K562 (cell line): ENCODE results near the gene PCED1B. TPM values are rescaled to one million over a fixed set of nuclear protein-coding genes. Genes with fewer than 3 reads are reported as not detected.

Experiments
- ARID1B ChIP-seq: fragments of 450-650 bp; IDR thresholded peaks from 2 replicates; pipeline ENCODE4 v1.6.1; 2016; ENCODE audit warnings: antibody characterized with exemption, mild to moderate bottlenecking, inconsistent platforms
- BCLAF1 ChIP-seq, 2 experiments: fragments of 450-650 bp in 1 of 2; IDR thresholded peaks; 2 replicates each; pipeline ENCODE4 v1.6.1; 2011 to 2017; ENCODE audit warnings: low read depth in 2 of 2, antibody characterized with exemption in 1 of 2, borderline replicate concordance in 1 of 2, low read length in 1 of 2, mild to moderate bottlenecking in 1 of 2, mixed read lengths in 1 of 2; ENCODE audit not compliant: control insufficient read depth in 1 of 2
- CREBBP ChIP-seq: IDR thresholded peaks from one replicate; pipeline ENCODE4 v1.6.1; 2012; ENCODE audit warnings: low read depth, mild to moderate bottlenecking, control low read depth, inconsistent platforms, low read length
- FOS ChIP-seq: IDR thresholded peaks from 3 replicates; pipeline ENCODE4 v1.6.1; 2011; ENCODE audit not compliant: insufficient read length; ENCODE audit errors: extremely low read depth
- GABPB2 ChIP-seq: fragments of 250-450 bp; sonication (Bioruptor Pico); conservative IDR thresholded peaks from 2 replicates; pipeline ENCODE4 v1.5.1; 2021; ENCODE audit warnings: mild to moderate bottlenecking
- GATAD2B ChIP-seq: fragments of 450-650 bp; IDR thresholded peaks from 2 replicates; pipeline ENCODE4 v1.6.1; 2017; ENCODE audit warnings: mild to moderate bottlenecking, borderline replicate concordance
- HMGXB4 ChIP-seq: sonication (generic); formaldehyde crosslinking; IDR thresholded peaks from 2 replicates; pipeline ENCODE4 v1.8.1; 2023; ENCODE audit warnings: mild to moderate bottlenecking, missing genetic modification reagents
- IRF2 ChIP-seq: sonication (generic); formaldehyde crosslinking; IDR thresholded peaks from 2 replicates; pipeline ENCODE4 v1.8.1; 2022; ENCODE audit warnings: mild to moderate bottlenecking, missing genetic modification reagents
- LEF1 ChIP-seq: fragments of 450-650 bp; IDR thresholded peaks from 2 replicates; pipeline ENCODE4 v1.6.1; 2016; ENCODE audit warnings: mild to moderate bottlenecking
- STAT5A ChIP-seq: IDR thresholded peaks from 2 replicates; pipeline ENCODE4 v1.6.1; 2012; ENCODE audit warnings: low read length, inconsistent platforms, borderline replicate concordance
- TBL1XR1 ChIP-seq, 2 experiments: IDR thresholded peaks; 2 replicates each; pipeline ENCODE4 v1.6.1; 2012; ENCODE audit warnings: improper control_type of control experiment in 2 of 2, low read length in 2 of 2, mild to moderate bottlenecking in 1 of 2
- TCFL5 ChIP-seq: fragments of 250-450 bp; sonication (Bioruptor Pico); conservative IDR thresholded peaks from 2 replicates; pipeline ENCODE4 v1.6.1; 2021; ENCODE audit warnings: mild to moderate bottlenecking, moderate library complexity, matching md5 sums
- TEAD4 ChIP-seq, 2 experiments: sonication (generic) in 1 of 2; formaldehyde crosslinking in 1 of 2; IDR thresholded peaks; 2 replicates each; pipeline versions ENCODE4 v1.6.1 to v1.8.0; 2012 to 2022; ENCODE audit warnings: borderline replicate concordance in 1 of 2, inconsistent platforms in 1 of 2, low read length in 1 of 2, mild to moderate bottlenecking in 1 of 2, missing genetic modification reagents in 1 of 2
- TRIM24 ChIP-seq, 2 experiments: fragments of 450-650 bp; IDR thresholded peaks; 2 replicates each; pipeline ENCODE4 v1.6.1; 2016
- ZNF316 ChIP-seq: fragments of 450-650 bp; IDR thresholded peaks from 2 replicates; pipeline ENCODE4 v1.6.1; 2016
- ZNF398 ChIP-seq: fragments of 250-450 bp; sonication (Bioruptor Pico); IDR thresholded peaks from 2 replicates; pipeline ENCODE4 v1.8.0; 2021; ENCODE audit warnings: moderate library complexity, mild to moderate bottlenecking, inconsistent platforms
- ZNF518B ChIP-seq: fragments of 250-450 bp; sonication (Bioruptor Pico); IDR thresholded peaks from 2 replicates; pipeline ENCODE4 v1.5.0; 2021; ENCODE audit warnings: mild to moderate bottlenecking, moderate library complexity
- polyA plus RNA-seq, 8 experiments: library from polyadenylated mRNA; depleted of rRNA in 4 of 8; stranded (reverse) in 5 of 8; unstranded in 3 of 8; fragments of >200 nt; fragmentation: Nextera tagmentation in 2 of 8; fragmentation: Illumina TruSeq in 1 of 8; extraction: Ambion mirVana in 2 of 8; extraction: Trizol in 1 of 8; gene quantifications; 2 replicates each; pipeline versions ENCODE4 v1.2.1 to v1.2.3, GENCODE V29; 2011 to 2014; ENCODE audit warnings: inconsistent platforms in 1 of 8, missing spikeins in 1 of 8
- total RNA-seq, 7 experiments: library from RNA; depleted of rRNA in 6 of 7; stranded (reverse); fragments of >200 nt in 6 of 7; fragmentation: Illumina TruSeq in 2 of 7; extraction: Trizol in 2 of 7; gene quantifications; 2 replicates each; pipeline versions ENCODE4 v1.2.1 to v1.2.3, GENCODE V29; 2011 to 2021; ENCODE audit warnings: low replicate concordance in 1 of 7

Gene PCED1B
- total and polyA plus RNA-seq, 9 of the 15 experiments (the other 6 are each of a cell fraction or from before 2014, with no cell fraction given) = 1.2 to 9.3 (median 2.5) TPM

- no peak for TF ChIP-seq ZNF398 (CRISPR knock-in tag)
- peak; percentile 38; the same call in 1 of the 2 replicates for TF ChIP-seq GATAD2B
- no peak for TF ChIP-seq HMGXB4
- TF ChIP-seq GABPB2 (CRISPR knock-in tag) = no peak
- TF ChIP-seq TRIM24 (IDR thresholded peaks at IDR 0.05) = 0 out of 4 replicates have a peak, but pooled peaks of 1 of the 2 experiments have one; percentile 17
- TF ChIP-seq TCFL5 (CRISPR knock-in tag) = no peak
- no peak for TF ChIP-seq CREBBP
- no peak for TF ChIP-seq BCLAF1 (IDR thresholded peaks at IDR 0.05; ENCODE audit: borderline replicate concordance in 1 of 2, control insufficient read depth in 1 of 2, low read depth in 2 of 2, low read length in 1 of 2)
- TF ChIP-seq LEF1 = peak; percentile 59; the same call in 1 of the 2 replicates
- TF ChIP-seq STAT5A = peak; percentile 47; the same call in 1 of the 2 replicates
- TF ChIP-seq TEAD4 (IDR thresholded peaks at IDR 0.05; ENCODE audit: low read length) = peak; percentile 65; the same call in 1 of the 2 replicates
- TF ChIP-seq TEAD4 (CRISPR knock-in tag; IDR thresholded peaks at IDR 0.05; ENCODE audit: borderline replicate concordance) = no peak
- TF ChIP-seq TBL1XR1 (IDR thresholded peaks at IDR 0.05; ENCODE audit: low read length in 2 of 2) = peak in 1 of 2 experiments; percentile 61; a peak in 1 of 4 replicates
- no peak for TF ChIP-seq ZNF518B (CRISPR knock-in tag)
- TF ChIP-seq ZNF316 = peak; percentile 98
- TF ChIP-seq ARID1B = peak; percentile 90
- no peak for TF ChIP-seq FOS
- TF ChIP-seq IRF2 (CRISPR knock-in tag) = no peak
Observed at GRCh38 chr12:47272412-47273190, 193.2 kb downstream of the PCED1B start (continued).
